BLaER1 treated with 17β-estradiol and CSF1 and Interleukin-3, amounts not matched to agents 10 nM and 100 nM (cell line): Measurements from ENCODE around the gene APOBEC2.
A peak's percentile ranks its signal among the peaks of the same experiment; 100 is the strongest.

Experiments
- H3K27ac ChIP-seq, 11 experiments: shearing (Covaris generic); formaldehyde crosslinking; 2 replicates each; pipeline ENCODE4 v1.8.1; 2022
- H3K27me3 ChIP-seq, 11 experiments: shearing (Covaris generic); formaldehyde crosslinking; 2 replicates each; pipeline ENCODE4 v1.8.1; 2022
- H3K36me3 ChIP-seq, 11 experiments: shearing (Covaris generic); formaldehyde crosslinking; 2 replicates each; pipeline ENCODE4 v1.8.1; 2022
- H3K4me1 ChIP-seq, 10 experiments: shearing (Covaris generic); formaldehyde crosslinking; 2 replicates each; pipeline ENCODE4 v1.8.1; 2022
- H3K4me2 ChIP-seq, 11 experiments: shearing (Covaris generic); formaldehyde crosslinking; 2 replicates each; pipeline ENCODE4 v1.8.1; 2022
- H3K4me3 ChIP-seq, 10 experiments: shearing (Covaris generic); formaldehyde crosslinking; 2 replicates each; pipeline ENCODE4 v1.8.1; 2022
- H3K9ac ChIP-seq, 11 experiments: shearing (Covaris generic); formaldehyde crosslinking; 2 replicates each; pipeline ENCODE4 v1.8.1; 2022
- H3K9me3 ChIP-seq, 11 experiments: shearing (Covaris generic); formaldehyde crosslinking; replicated peaks in 1 of 11; 2 replicates each; pipeline ENCODE4 v1.8.1; 2022
- H4K20me1 ChIP-seq, 11 experiments: shearing (Covaris generic); formaldehyde crosslinking; 2 replicates each; pipeline ENCODE4 v1.8.1; 2022
- Cebpa-rat ChIP-seq, 11 experiments: shearing (Covaris generic); IDR thresholded peaks; 2 replicates each; pipeline ENCODE4 v1.8.1; 2022

Gene APOBEC2

GRCh38 chr6:41033776-41034175 lies 19.2 kb upstream of the APOBEC2 start:
- H3K9ac ChIP-seq, result no peak overlapping the region
- H4K20me1 ChIP-seq, result no peaks in the 10 kb centered on the region
- peaks cover 4 to 22% (median 16%) of the 10 kb centered on the region in 10 experiments for H3K4me1 ChIP-seq

GRCh38 chr6:41036186-41036585 lies 16.8 kb upstream of the APOBEC2 start:
- Histone ChIP-seq H3K27me3 (no peaks in the 10 kb centered on the region), H3K4me1 (peaks cover 0 to 13% (median 6%) of the 10 kb centered on the region in 10 experiments; a peak in 9 of 20 replicates), H3K4me3 (no peak overlapping the region), H3K9ac (no peak overlapping the region), H3K4me2 (no peak overlapping the region), H3K27ac (no peak overlapping the region), H4K20me1 (no peaks in the 10 kb centered on the region), H3K36me3 (no peaks in the 10 kb centered on the region), H3K9me3 (no peaks in the 10 kb centered on the region)
- TF ChIP-seq Cebpa-rat (IDR thresholded peaks at IDR 0.05), result no peak

More at GRCh38 chr6:41033776-41034175, 19.2 kb upstream of the APOBEC2 start:
- H3K9me3 ChIP-seq, result no peaks in the 10 kb centered on the region
- no peak overlapping the region for H3K4me2 ChIP-seq
- no peaks in the 10 kb centered on the region for H3K27me3 ChIP-seq
- H3K36me3 ChIP-seq, result no peaks in the 10 kb centered on the region
- TF ChIP-seq Cebpa-rat (IDR thresholded peaks at IDR 0.05), result no peak
- no peak overlapping the region for H3K27ac ChIP-seq
- H3K4me3 ChIP-seq, result no peak overlapping the region

- Histone ChIP-seq H4K20me1 (no peaks in the 10 kb centered on the region), H3K4me3 (no peak overlapping the region), H3K27ac (no peak overlapping the region), H3K36me3 (no peaks in the 10 kb centered on the region), H3K9ac (no peak overlapping the region), H3K27me3 (no peaks in the 10 kb centered on the region), H3K4me2 (no peak overlapping the region), H3K4me1 (peaks cover 0 to 13% (median 6%) of the 10 kb centered on the region in 10 experiments; a peak in 9 of 20 replicates), H3K9me3 (no peaks in the 10 kb centered on the region)
- TF ChIP-seq Cebpa-rat (IDR thresholded peaks at IDR 0.05), result no peak
Measured at GRCh38 chr6:41036601-41037000, 16.4 kb upstream of the APOBEC2 start.

GRCh38 chr6:41037107-41037900 lies 15.7 kb upstream of the APOBEC2 start:
- no peak overlapping the region for H3K4me2 ChIP-seq
- no peaks in the 10 kb centered on the region for H3K9me3 ChIP-seq
- H3K4me1 ChIP-seq, result peaks cover 0 to 13% (median 6%) of the 10 kb centered on the region in 10 experiments; a peak in 9 of 20 replicates
- H3K4me3 ChIP-seq, result no peak overlapping the region
- TF ChIP-seq Cebpa-rat (IDR thresholded peaks at IDR 0.05), result no peak
- H3K27ac ChIP-seq, result no peak overlapping the region
- H3K36me3 ChIP-seq, result no peaks in the 10 kb centered on the region
- no peaks in the 10 kb centered on the region for H4K20me1 ChIP-seq
- H3K9ac ChIP-seq, result no peak overlapping the region
- H3K27me3 ChIP-seq, result no peaks in the 10 kb centered on the region

GRCh38 chr6:41038205-41038604 lies 14.8 kb upstream of the APOBEC2 start:
- H3K4me3 ChIP-seq, result no peak overlapping the region
- H3K27me3 ChIP-seq, result no peaks in the 10 kb centered on the region
- no peak for TF ChIP-seq Cebpa-rat (IDR thresholded peaks at IDR 0.05)
- no peak overlapping the region for H3K4me2 ChIP-seq
- no peaks in the 10 kb centered on the region for H3K9me3 ChIP-seq
- H3K4me1 ChIP-seq, result peaks cover 0 to 19% (median 6%) of the 10 kb centered on the region in 10 experiments; a peak in 9 of 20 replicates
- no peaks in the 10 kb centered on the region for H4K20me1 ChIP-seq
- H3K36me3 ChIP-seq, result no peaks in the 10 kb centered on the region
- no peak overlapping the region for H3K27ac ChIP-seq
- no peak overlapping the region for H3K9ac ChIP-seq

- Histone ChIP-seq H3K27ac (no peak within 1 kb of the TSS), H3K9ac (no peak within 1 kb of the TSS), H3K4me3 (no peak within 1 kb of the TSS), H3K36me3 (no peaks in the 10 kb centered on the region), H3K4me2 (0 out of 22 replicates have a peak within 1 kb of the TSS, but pooled peaks of 2 of the 11 experiments have one; percentile 53 to 66), H3K27me3 (no peaks in the 10 kb centered on the region), H3K4me1 (peaks cover 0 to 19% (median 6%) of the 10 kb centered on the region in 10 experiments; a peak in 9 of 20 replicates), H3K9me3 (no peaks in the 10 kb centered on the region), H4K20me1 (no peaks in the 10 kb centered on the region)
- TF ChIP-seq Cebpa-rat (IDR thresholded peaks at IDR 0.05), result no peak
Measured at GRCh38 chr6:41039060-41039998, 13.7 kb upstream of the APOBEC2 start, which contains the start of gene UNC5CL. Gene UNC5CL, minus strand, starts transcription at chr6:41039221. Its CDS starts 4,147 bp downstream, at chr6:41035074.

GRCh38 chr6:41040101-41040939 lies 12.7 kb upstream of the APOBEC2 start:
- Histone ChIP-seq H3K4me3 (no peak overlapping the region), H3K9me3 (no peaks in the 10 kb centered on the region), H3K27me3 (no peaks in the 10 kb centered on the region), H3K4me1 (peaks cover 0 to 19% (median 6%) of the 10 kb centered on the region in 10 experiments; a peak in 9 of 20 replicates), H3K9ac (peak overlapping the region in 1 of 11 experiments; percentile 3; a peak in 1 of 22 replicates), H4K20me1 (no peaks in the 10 kb centered on the region), H3K4me2 (peak overlapping the region in 5 of 11 experiments; percentile 30 to 67 (median 53); a peak in 8 of 22 replicates), H3K27ac (peak overlapping the region in 3 of 11 experiments; percentile 9 to 35 (median 31); a peak in 4 of 22 replicates), H3K36me3 (no peaks in the 10 kb centered on the region)
- TF ChIP-seq Cebpa-rat (IDR thresholded peaks at IDR 0.05), result no peak

- Histone ChIP-seq H3K4me2 (peak overlapping the region in 5 of 11 experiments; percentile 30 to 67 (median 53); a peak in 8 of 22 replicates), H3K4me3 (no peak overlapping the region), H3K4me1 (peaks cover 0 to 19% (median 6%) of the 10 kb centered on the region in 10 experiments; a peak in 9 of 20 replicates), H3K9ac (no peak overlapping the region), H4K20me1 (no peaks in the 10 kb centered on the region), H3K27me3 (no peaks in the 10 kb centered on the region), H3K9me3 (no peaks in the 10 kb centered on the region), H3K27ac (peak overlapping the region in 2 of 11 experiments; percentile 9 to 35; a peak in 1 of 22 replicates), H3K36me3 (no peaks in the 10 kb centered on the region)
- no peak for TF ChIP-seq Cebpa-rat (IDR thresholded peaks at IDR 0.05)
Measured at GRCh38 chr6:41040940-41041536, 12.0 kb upstream of the APOBEC2 start.
